ENCODE results near the gene EIF2B4. TPM values are rescaled to one million over a fixed set of nuclear protein-coding genes. Genes with fewer than 3 reads are reported as not detected.

The EIF2B4 gene
- total RNA-seq, 4 donors from 2014 or later, result 34.3 to 68.2 (median 48.5) TPM

DNA sequence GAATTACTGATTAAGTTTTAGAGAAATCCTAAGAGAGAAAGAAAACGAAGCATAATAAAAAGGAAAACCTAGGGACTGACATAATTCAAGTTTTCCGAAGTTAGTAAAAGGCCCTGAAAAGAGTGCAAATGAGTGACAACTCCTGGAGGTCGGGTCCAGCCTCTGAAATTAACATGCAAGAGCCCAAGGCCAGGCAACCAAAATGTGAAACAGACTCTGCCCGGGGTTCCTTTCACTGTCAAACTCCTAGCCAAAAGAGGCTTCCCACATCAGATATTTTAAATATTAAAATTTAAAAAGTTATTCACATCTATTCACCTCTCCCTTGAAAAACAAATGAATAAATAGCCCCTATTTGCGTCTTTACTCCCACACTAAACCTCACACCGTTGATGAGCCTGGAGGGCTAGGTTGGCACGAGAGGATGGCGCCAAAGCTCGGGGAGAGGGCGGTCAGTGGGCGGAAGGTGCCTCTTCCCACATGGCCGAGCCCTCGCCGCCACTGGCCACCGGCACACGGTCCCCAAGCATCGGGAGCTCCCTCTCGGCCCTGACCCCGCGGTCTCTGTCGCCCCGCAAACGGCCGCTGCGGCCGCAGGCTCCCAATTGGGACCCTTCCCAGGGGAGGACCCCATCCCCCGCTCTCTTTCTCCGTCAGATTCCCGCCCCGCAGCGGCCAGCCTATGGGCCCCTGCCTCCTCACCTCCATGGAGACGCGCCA lies 38.6 kb upstream of the EIF2B4 start:
- peak overlapping the region; percentile 80 for H3K27ac ChIP-seq
- H3K36me3 ChIP-seq, result peaks cover 7% of the 10 kb centered on the region
- WGBS, result under 1% methylated on average over 29 of the region's 33 CpGs
- no peaks in the 10 kb centered on the region for H3K9me3 ChIP-seq
- H3K4me1 ChIP-seq, result peaks cover 26% of the 10 kb centered on the region
- no peak for TF ChIP-seq POLR2A (IDR thresholded peaks at IDR 0.05)
- TF ChIP-seq EP300 (IDR thresholded peaks at IDR 0.05), result no peak
- TF ChIP-seq POLR2AphosphoS5 (IDR thresholded peaks at IDR 0.05), result no peak
- TF ChIP-seq, protein P1, sequence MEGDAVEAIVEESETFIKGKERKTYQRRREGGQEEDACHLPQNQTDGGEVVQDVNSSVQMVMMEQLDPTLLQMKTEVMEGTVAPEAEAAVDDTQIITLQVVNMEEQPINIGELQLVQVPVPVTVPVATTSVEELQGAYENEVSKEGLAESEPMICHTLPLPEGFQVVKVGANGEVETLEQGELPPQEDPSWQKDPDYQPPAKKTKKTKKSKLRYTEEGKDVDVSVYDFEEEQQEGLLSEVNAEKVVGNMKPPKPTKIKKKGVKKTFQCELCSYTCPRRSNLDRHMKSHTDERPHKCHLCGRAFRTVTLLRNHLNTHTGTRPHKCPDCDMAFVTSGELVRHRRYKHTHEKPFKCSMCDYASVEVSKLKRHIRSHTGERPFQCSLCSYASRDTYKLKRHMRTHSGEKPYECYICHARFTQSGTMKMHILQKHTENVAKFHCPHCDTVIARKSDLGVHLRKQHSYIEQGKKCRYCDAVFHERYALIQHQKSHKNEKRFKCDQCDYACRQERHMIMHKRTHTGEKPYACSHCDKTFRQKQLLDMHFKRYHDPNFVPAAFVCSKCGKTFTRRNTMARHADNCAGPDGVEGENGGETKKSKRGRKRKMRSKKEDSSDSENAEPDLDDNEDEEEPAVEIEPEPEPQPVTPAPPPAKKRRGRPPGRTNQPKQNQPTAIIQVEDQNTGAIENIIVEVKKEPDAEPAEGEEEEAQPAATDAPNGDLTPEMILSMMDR (IDR thresholded peaks at IDR 0.05), result no peak
- peak overlapping the region; percentile 92 for H3K4me3 ChIP-seq
- no peaks in the 10 kb centered on the region for H3K27me3 ChIP-seq
- DNase-seq (ENCODE audit: low spot score in 2 of 2), result no peak

DNA sequence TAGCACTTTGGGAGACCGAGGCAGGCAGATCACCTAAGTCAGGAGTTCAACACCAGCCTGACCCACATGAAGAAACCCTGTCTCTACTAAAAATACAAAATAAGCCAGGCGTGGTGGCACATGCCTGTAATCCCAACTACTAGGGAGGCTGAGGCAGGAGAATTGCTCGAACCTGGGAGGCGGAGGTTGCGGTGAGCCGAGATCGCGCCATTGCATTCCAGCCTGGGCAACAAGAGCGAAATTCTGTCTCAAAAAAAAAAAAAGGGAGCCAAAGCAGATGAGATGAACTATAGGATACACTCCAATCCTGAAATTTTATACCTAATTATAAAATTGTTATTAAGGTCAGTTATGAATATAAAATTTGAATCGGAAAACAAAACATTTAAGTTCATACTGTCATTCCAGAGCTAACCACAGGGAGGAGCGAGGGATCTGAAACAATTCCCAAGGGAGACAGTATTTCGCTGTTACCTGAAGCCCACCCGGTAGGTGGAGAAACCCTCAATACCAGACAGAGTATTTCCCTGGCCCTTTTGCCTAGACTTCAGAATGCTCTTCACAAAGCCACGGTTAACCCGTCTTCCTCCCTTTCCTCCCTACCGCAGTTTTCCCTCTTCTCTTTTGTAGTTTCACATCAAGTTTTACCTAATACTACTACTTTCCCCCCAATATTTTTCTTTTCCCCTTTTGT lies 37.8 kb upstream of the EIF2B4 start:
- Histone ChIP-seq H3K27me3 (no peaks in the 10 kb centered on the region), H3K4me1 (peaks cover 26% of the 10 kb centered on the region), H3K36me3 (peaks cover 7% of the 10 kb centered on the region), H3K4me3 (peak overlapping the region; percentile 92), H3K27ac (no peak overlapping the region), H3K9me3 (no peaks in the 10 kb centered on the region)
- WGBS, result 51% methylated on average over 16 of the region's 16 CpGs
- TF ChIP-seq, protein P1 (IDR thresholded peaks at IDR 0.05), result peak; percentile 35 to 48
- no peak for TF ChIP-seq POLR2AphosphoS5 (IDR thresholded peaks at IDR 0.05)
- TF ChIP-seq POLR2A (IDR thresholded peaks at IDR 0.05), result no peak
- TF ChIP-seq EP300 (IDR thresholded peaks at IDR 0.05), result no peak
- DNase-seq (ENCODE audit: low spot score in 2 of 2), result no peak

DNA sequence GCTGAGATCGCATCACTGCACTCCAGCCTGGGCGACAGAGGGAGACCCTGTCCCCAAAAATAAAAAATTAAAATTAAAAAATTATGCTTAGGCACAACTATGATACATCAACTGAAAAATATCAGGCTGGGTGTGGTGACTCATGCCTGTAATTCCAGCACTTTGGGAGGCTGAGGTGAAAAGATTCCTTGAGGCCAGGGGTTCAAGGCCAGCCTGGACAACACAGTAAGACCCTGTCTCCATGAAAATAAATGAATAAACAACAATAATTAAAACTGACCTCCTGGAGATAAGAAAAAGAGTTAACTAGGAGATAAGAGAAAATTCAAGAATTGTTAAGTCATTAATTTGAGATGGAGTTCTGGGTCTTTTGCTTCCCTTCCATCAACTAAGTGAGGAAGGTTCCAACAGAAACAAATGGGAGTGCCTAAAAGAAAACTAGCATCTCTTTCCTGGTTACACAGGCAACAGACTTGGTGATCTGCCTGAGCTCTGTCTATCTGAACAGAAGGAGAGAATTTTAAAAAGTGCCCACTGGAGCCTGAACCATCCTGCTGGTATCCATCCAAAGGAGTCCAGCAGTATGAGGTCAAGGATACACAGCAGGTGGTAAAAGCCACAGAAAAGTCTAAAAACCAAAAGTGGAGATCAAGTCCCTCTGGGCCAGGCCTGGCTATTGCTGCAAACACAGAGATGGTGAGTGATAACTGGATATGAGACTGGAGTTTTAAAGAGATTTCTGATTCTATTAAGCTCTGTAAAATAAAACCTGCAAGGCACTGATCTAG lies 30.4 kb upstream of the EIF2B4 start:
- TF ChIP-seq POLR2AphosphoS5 (IDR thresholded peaks at IDR 0.05) (no peak), POLR2A (IDR thresholded peaks at IDR 0.05) (no peak), EP300 (IDR thresholded peaks at IDR 0.05) (no peak)
- TF ChIP-seq, protein P1 (IDR thresholded peaks at IDR 0.05), result no peak
- H3K27ac ChIP-seq, result no peak overlapping the region
- WGBS, result 97% methylated on average over 2 of the region's 2 CpGs
- H3K36me3 ChIP-seq, result peaks cover 4% of the 10 kb centered on the region
- no peaks in the 10 kb centered on the region for H3K9me3 ChIP-seq
- H3K4me1 ChIP-seq, result no peaks in the 10 kb centered on the region
- no peak overlapping the region for H3K4me3 ChIP-seq
- no peaks in the 10 kb centered on the region for H3K27me3 ChIP-seq
- no peak for DNase-seq (ENCODE audit: low spot score in 2 of 2)

DNA sequence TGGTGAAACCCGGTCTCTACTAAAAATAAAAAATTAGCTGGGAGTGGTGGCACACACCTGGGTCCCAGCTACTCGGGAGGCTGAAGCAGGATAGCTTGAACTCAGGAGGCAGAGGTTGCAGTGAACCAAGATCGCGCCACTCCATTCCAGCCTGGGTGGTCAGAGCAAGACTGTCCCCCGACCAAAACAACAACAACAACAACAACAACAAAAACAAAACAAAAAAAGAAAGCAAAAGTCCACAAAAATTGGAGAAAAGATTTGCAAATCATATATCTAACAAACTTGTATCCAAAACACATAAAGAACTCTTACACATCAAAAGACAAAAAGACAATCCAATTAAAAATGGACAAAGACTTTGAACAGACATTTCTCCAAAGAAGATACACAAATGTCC lies 28.8 kb upstream of the EIF2B4 start:
- Histone ChIP-seq H3K27ac (no peak overlapping the region), H3K9me3 (no peaks in the 10 kb centered on the region), H3K4me3 (no peak overlapping the region), H3K4me1 (no peaks in the 10 kb centered on the region), H3K36me3 (no peaks in the 10 kb centered on the region), H3K27me3 (no peaks in the 10 kb centered on the region)
- no peak for DNase-seq (ENCODE audit: low spot score in 2 of 2)
- TF ChIP-seq, protein P1 (IDR thresholded peaks at IDR 0.05), result no peak
- TF ChIP-seq POLR2A (IDR thresholded peaks at IDR 0.05) (no peak), EP300 (IDR thresholded peaks at IDR 0.05) (no peak), POLR2AphosphoS5 (IDR thresholded peaks at IDR 0.05) (no peak)
- 94% methylated on average over 5 of the region's 5 CpGs for WGBS

DNA sequence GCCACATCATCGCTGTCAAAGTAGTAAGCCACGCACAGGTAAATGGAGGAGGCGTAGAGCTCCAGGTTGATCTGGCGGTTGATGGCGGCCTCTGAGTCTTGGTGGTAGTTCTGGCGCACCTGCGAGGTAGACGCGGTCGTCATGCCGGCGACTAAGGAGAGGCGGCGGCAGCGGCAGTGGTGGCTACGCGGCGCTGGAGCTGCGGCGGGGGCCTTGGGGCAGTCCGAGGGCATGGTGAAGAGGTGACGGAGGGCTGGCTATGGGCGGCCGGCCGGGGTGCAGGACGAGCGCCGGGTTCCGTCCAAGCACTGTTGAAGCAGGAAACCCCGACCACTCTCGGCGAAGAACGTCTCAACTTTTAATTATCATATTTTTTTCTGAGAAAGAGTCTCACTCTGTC lies 23.1 kb upstream of the EIF2B4 start:
- Histone ChIP-seq H3K27ac (no peak overlapping the region), H3K4me1 (no peaks in the 10 kb centered on the region), H3K36me3 (peaks cover 3% of the 10 kb centered on the region), H3K4me3 (no peak overlapping the region), H3K27me3 (no peaks in the 10 kb centered on the region), H3K9me3 (no peaks in the 10 kb centered on the region)
- DNase-seq (ENCODE audit: low spot score in 2 of 2), result no peak
- WGBS, result 98% methylated on average over 33 of the region's 33 CpGs
- TF ChIP-seq EP300 (IDR thresholded peaks at IDR 0.05), result no peak
- TF ChIP-seq, protein P1 (IDR thresholded peaks at IDR 0.05), result no peak
- no peak for TF ChIP-seq POLR2A (IDR thresholded peaks at IDR 0.05)
- no peak for TF ChIP-seq POLR2AphosphoS5 (IDR thresholded peaks at IDR 0.05)

All from suprapubic skin (tissue), 4 donors.